GM12892 (cell line): Measurements from ENCODE around the gene HLA-F.

ENCODE experiments used
- POLR2A ChIP-seq: IDR thresholded peaks from 2 replicates; pipeline ENCODE4 v1.6.1; 2011; ENCODE audit warnings: low read depth, low read length, control low read depth
- TAF1 ChIP-seq: IDR thresholded peaks from 2 replicates; pipeline ENCODE4 v1.6.1; 2011; ENCODE audit warnings: low read depth, mild to moderate bottlenecking, control low read depth, low read length, borderline replicate concordance

DNA sequence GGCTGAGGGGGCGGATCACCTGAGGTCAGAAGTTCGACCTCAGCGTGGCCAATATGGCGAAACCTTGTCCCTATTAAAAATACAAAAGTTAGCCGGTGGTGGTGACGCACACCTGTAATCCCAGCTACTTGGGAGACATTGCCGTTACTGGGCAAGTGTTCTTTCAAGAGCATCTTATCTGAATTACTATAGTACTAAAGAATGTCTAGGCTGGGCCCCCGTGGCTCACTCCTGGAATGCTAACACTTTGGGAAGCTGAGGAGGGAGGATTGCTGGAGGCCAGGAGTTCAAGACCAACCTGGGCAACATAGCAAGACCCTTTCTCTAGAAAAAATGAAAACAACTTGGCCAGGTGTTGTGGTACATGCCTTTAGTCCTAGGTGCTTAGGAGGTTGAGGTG lies 41.4 kb upstream of the HLA-F start:
- TF ChIP-seq POLR2A (no peak), TAF1 (no peak)
